HG02870 (cell line): ENCODE results near the gene OXNAD1.

Experiments used
- ATAC-seq: cut with Tn5 transposase; IDR thresholded peaks from one replicate; pipeline ENCODE4 v1.9.1; 2021; ENCODE audit warnings: mild to moderate bottlenecking, moderate library complexity; ENCODE audit not compliant: unreplicated experiment

The OXNAD1 gene

GRCh38 chr3:16352428-16352827, 87.4 kb downstream of the OXNAD1 start:
- ATAC-seq = no peak

- no peak for ATAC-seq
Measured at GRCh38 chr3:16354291-16354690, 89.3 kb downstream of the OXNAD1 start.
